ENCODE data around the gene CDKN2D.

CDKN2D gene

GRCh38 chr19:10538204-10538983 is 30.4 kb downstream of the CDKN2D start:
- Histone ChIP-seq H3K4me2 (ENCODE audit: low read length) (no peak overlapping the region), H3K9me3 (ENCODE audit: control insufficient read depth, insufficient read depth, low read length) (no peaks in the 10 kb centered on the region)
- TF ChIP-seq, protein P1, sequence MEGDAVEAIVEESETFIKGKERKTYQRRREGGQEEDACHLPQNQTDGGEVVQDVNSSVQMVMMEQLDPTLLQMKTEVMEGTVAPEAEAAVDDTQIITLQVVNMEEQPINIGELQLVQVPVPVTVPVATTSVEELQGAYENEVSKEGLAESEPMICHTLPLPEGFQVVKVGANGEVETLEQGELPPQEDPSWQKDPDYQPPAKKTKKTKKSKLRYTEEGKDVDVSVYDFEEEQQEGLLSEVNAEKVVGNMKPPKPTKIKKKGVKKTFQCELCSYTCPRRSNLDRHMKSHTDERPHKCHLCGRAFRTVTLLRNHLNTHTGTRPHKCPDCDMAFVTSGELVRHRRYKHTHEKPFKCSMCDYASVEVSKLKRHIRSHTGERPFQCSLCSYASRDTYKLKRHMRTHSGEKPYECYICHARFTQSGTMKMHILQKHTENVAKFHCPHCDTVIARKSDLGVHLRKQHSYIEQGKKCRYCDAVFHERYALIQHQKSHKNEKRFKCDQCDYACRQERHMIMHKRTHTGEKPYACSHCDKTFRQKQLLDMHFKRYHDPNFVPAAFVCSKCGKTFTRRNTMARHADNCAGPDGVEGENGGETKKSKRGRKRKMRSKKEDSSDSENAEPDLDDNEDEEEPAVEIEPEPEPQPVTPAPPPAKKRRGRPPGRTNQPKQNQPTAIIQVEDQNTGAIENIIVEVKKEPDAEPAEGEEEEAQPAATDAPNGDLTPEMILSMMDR (IDR thresholded peaks at IDR 0.05; ENCODE audit: low read depth, low read length, poor library complexity, severe bottlenecking) = no peak
- TF ChIP-seq EZH2phosphoT487 (IDR thresholded peaks at IDR 0.05; ENCODE audit: borderline replicate concordance, low read length) = no peak

GRCh38 chr19:10537668-10538067 is 31.1 kb downstream of the CDKN2D start:
- H3K9me2 ChIP-seq (replicated peaks; ENCODE audit: control insufficient read depth, low read length) = no peaks in the 10 kb centered on the region
- H3K4me1 ChIP-seq (ENCODE audit: control insufficient read depth, low read length) = peaks cover under 1% of the 10 kb centered on the region; the same call in 1 of the 2 replicates
- no peaks in the 10 kb centered on the region for H3K36me3 ChIP-seq (ENCODE audit: control insufficient read depth, low read length)
- no peak overlapping the region for H3K4me3 ChIP-seq (ENCODE audit: low read length)
- H3K4me2 ChIP-seq (ENCODE audit: low read length) = no peak overlapping the region
- peaks cover 37% of the 10 kb centered on the region for H3K27me3 ChIP-seq (ENCODE audit: control insufficient read depth, low read length)
- no peaks in the 10 kb centered on the region for H3K9me3 ChIP-seq (ENCODE audit: control insufficient read depth, insufficient read depth, low read length)
- H3F3A ChIP-seq (ENCODE audit: control insufficient read depth, insufficient read depth) = peaks cover 4% of the 10 kb centered on the region
- no peak for TF ChIP-seq EZH2phosphoT487 (IDR thresholded peaks at IDR 0.05; ENCODE audit: borderline replicate concordance, low read length)
- TF ChIP-seq, protein P1 (IDR thresholded peaks at IDR 0.05; ENCODE audit: low read depth, low read length, poor library complexity, severe bottlenecking) = no peak
- H3K79me2 ChIP-seq (ENCODE audit: control insufficient read depth, low read length) = no peaks in the 10 kb centered on the region
- H4K20me1 ChIP-seq (ENCODE audit: control insufficient read depth, insufficient read depth, low read depth, low read length) = no peaks in the 10 kb centered on the region
- no peak overlapping the region for H3K27ac ChIP-seq (ENCODE audit: low read depth, low read length)

More at GRCh38 chr19:10538204-10538983, 30.4 kb downstream of the CDKN2D start:
- peaks cover 11% of the 10 kb centered on the region for H3F3A ChIP-seq (ENCODE audit: control insufficient read depth, insufficient read depth)
- H3K79me2 ChIP-seq (ENCODE audit: control insufficient read depth, low read length) = no peaks in the 10 kb centered on the region
- H3K36me3 ChIP-seq (ENCODE audit: control insufficient read depth, low read length) = no peaks in the 10 kb centered on the region
- no peak overlapping the region for H3K27ac ChIP-seq (ENCODE audit: low read depth, low read length)
- H4K20me1 ChIP-seq (ENCODE audit: control insufficient read depth, insufficient read depth, low read depth, low read length) = no peaks in the 10 kb centered on the region
- peaks cover 7% of the 10 kb centered on the region for H3K4me1 ChIP-seq (ENCODE audit: control insufficient read depth, low read length)
- peaks cover 37% of the 10 kb centered on the region for H3K27me3 ChIP-seq (ENCODE audit: control insufficient read depth, low read length)
- H3K9me2 ChIP-seq (replicated peaks; ENCODE audit: control insufficient read depth, low read length) = no peaks in the 10 kb centered on the region
- no peak overlapping the region for H3K4me3 ChIP-seq (ENCODE audit: low read length)

GRCh38 chr19:10535613-10536012 is 33.2 kb downstream of the CDKN2D start:
- H3K4me1 ChIP-seq (ENCODE audit: control insufficient read depth, low read length) = no peaks in the 10 kb centered on the region
- H4K20me1 ChIP-seq (ENCODE audit: control insufficient read depth, insufficient read depth, low read depth, low read length) = no peaks in the 10 kb centered on the region
- peaks cover 2% of the 10 kb centered on the region; the same call in 1 of the 2 replicates for H3K9me3 ChIP-seq (ENCODE audit: control insufficient read depth, insufficient read depth, low read length)
- no peak overlapping the region for H3K4me3 ChIP-seq (ENCODE audit: low read length)
- H3K9me2 ChIP-seq (replicated peaks; ENCODE audit: control insufficient read depth, low read length) = no peaks in the 10 kb centered on the region
- no peaks in the 10 kb centered on the region for H3K36me3 ChIP-seq (ENCODE audit: control insufficient read depth, low read length)
- no peaks in the 10 kb centered on the region for H3K79me2 ChIP-seq (ENCODE audit: control insufficient read depth, low read length)
- no peaks in the 10 kb centered on the region for H3F3A ChIP-seq (ENCODE audit: control insufficient read depth, insufficient read depth)
- no peak overlapping the region for H3K27ac ChIP-seq (ENCODE audit: low read depth, low read length)
- no peak overlapping the region for H3K4me2 ChIP-seq (ENCODE audit: low read length)
- TF ChIP-seq, protein P1 (IDR thresholded peaks at IDR 0.05; ENCODE audit: low read depth, low read length, poor library complexity, severe bottlenecking) = no peak
- TF ChIP-seq EZH2phosphoT487 (IDR thresholded peaks at IDR 0.05; ENCODE audit: borderline replicate concordance, low read length) = no peak
- peaks cover 37% of the 10 kb centered on the region for H3K27me3 ChIP-seq (ENCODE audit: control insufficient read depth, low read length)

Measured in DOHH2 (cell line).